Neuronal stem cell (in vitro differentiated cells): Measurements from ENCODE around the gene GRIN2A.

Source experiments
- DNase-seq: peaks from one replicate; pipeline ENCODE4 v3.0.0-alpha.2; 2013; ENCODE audit warnings: low spot score
- H2AFZ ChIP-seq: one replicate; pipeline ENCODE4 v1.6.1; 2013; ENCODE audit warnings: mild to moderate bottlenecking, low read length, inconsistent platforms
- H2AK5ac ChIP-seq: 2 replicates; pipeline ENCODE4 v1.6.1; 2013; ENCODE audit warnings: low read depth, mild to moderate bottlenecking, inconsistent platforms, low read length, moderate library complexity, mixed read lengths
- H2BK120ac ChIP-seq: 2 replicates; pipeline ENCODE4 v1.6.1; 2013; ENCODE audit warnings: low read depth, mild to moderate bottlenecking, inconsistent platforms, low read length, moderate library complexity, mixed read lengths
- H2BK12ac ChIP-seq: one replicate; pipeline ENCODE4 v1.6.1; 2013; ENCODE audit warnings: low read length, inconsistent platforms
- H2BK15ac ChIP-seq: 2 replicates; pipeline ENCODE4 v1.6.1; 2013; ENCODE audit warnings: mild to moderate bottlenecking, low read length, inconsistent platforms, mixed read lengths
- H2BK5ac ChIP-seq: one replicate; pipeline ENCODE4 v1.6.1; 2013; ENCODE audit warnings: inconsistent platforms, mild to moderate bottlenecking, low read length, moderate library complexity
- H3K14ac ChIP-seq: one replicate; pipeline ENCODE4 v1.6.1; 2013; ENCODE audit warnings: low read length, inconsistent platforms
- H3K18ac ChIP-seq: 2 replicates; pipeline ENCODE4 v1.6.1; 2013; ENCODE audit warnings: low read length, inconsistent platforms
- H3K23ac ChIP-seq: 2 replicates; pipeline ENCODE4 v1.6.1; 2013; ENCODE audit warnings: low read depth, mild to moderate bottlenecking, mixed read lengths, low read length, inconsistent platforms; ENCODE audit not compliant: poor library complexity
- H3K27ac ChIP-seq: replicated peaks from 3 replicates; pipeline ENCODE4 v1.5.1; 2013; ENCODE audit warnings: low read length, inconsistent platforms
- H3K27me3 ChIP-seq, 3 experiments: 2 replicates each; pipeline ENCODE4 v1.6.1; 2013; ENCODE audit warnings: low read length in 3 of 3, mild to moderate bottlenecking in 2 of 3, inconsistent platforms in 1 of 3, low read depth in 1 of 3, mixed read lengths in 1 of 3, moderate library complexity in 1 of 3; ENCODE audit not compliant: control insufficient read depth in 3 of 3, insufficient read depth in 3 of 3
- H3K36me3 ChIP-seq, 2 donors: replicated peaks in 1 of 2; 2 replicates each; pipeline ENCODE4 v1.6.1; 2013; ENCODE audit warnings: low read length in 2 of 2; ENCODE audit not compliant: control insufficient read depth in 2 of 2, insufficient read depth in 2 of 2
- H3K4ac ChIP-seq: 2 replicates; pipeline ENCODE4 v1.6.1; 2013; ENCODE audit warnings: inconsistent platforms, mild to moderate bottlenecking, low read length, moderate library complexity
- H3K4me1 ChIP-seq, 2 donors: 1 replicate in 1 of 2; 2 replicates in 1 of 2; pipeline ENCODE4 v1.6.1; 2013; ENCODE audit warnings: low read length in 2 of 2, low read depth in 1 of 2; ENCODE audit not compliant: control insufficient read depth in 2 of 2, insufficient read depth in 1 of 2
- H3K4me2 ChIP-seq: one replicate; pipeline ENCODE4 v1.6.1; 2013; ENCODE audit warnings: mild to moderate bottlenecking, low read length, inconsistent platforms; ENCODE audit not compliant: insufficient read depth, poor library complexity, severe bottlenecking
- H3K4me3 ChIP-seq, 2 donors: 2 replicates each; pipeline ENCODE4 v1.5.1; 2013; ENCODE audit warnings: low read length in 2 of 2, mild to moderate bottlenecking in 2 of 2, inconsistent platforms in 1 of 2, moderate library complexity in 1 of 2
- H3K79me1 ChIP-seq: one replicate; pipeline ENCODE4 v1.6.1; 2013; ENCODE audit warnings: low read depth, mild to moderate bottlenecking, inconsistent platforms, low read length, moderate library complexity
- H3K9ac ChIP-seq: one replicate; pipeline ENCODE4 v1.6.1; 2013; ENCODE audit warnings: mild to moderate bottlenecking, low read depth, low read length, inconsistent platforms; ENCODE audit not compliant: poor library complexity
- H3K9me3 ChIP-seq, 2 donors: replicated peaks in 1 of 2; 2 replicates each; pipeline versions ENCODE3 to v1.6.1; 2013; ENCODE audit warnings: low read length in 2 of 2, mild to moderate bottlenecking in 2 of 2, inconsistent platforms in 1 of 2, low read depth in 1 of 2, mixed read lengths in 1 of 2, moderate library complexity in 1 of 2; ENCODE audit not compliant: control insufficient read depth in 2 of 2, insufficient read depth in 1 of 2
- H4K8ac ChIP-seq: one replicate; pipeline ENCODE4 v1.6.1; 2013; ENCODE audit warnings: low read depth, mild to moderate bottlenecking, inconsistent platforms, low read length, moderate library complexity
- H4K91ac ChIP-seq: one replicate; pipeline ENCODE4 v1.6.1; 2013; ENCODE audit warnings: low read length, low read depth, mild to moderate bottlenecking, inconsistent platforms; ENCODE audit not compliant: poor library complexity
- WGBS, 2 donors: extraction: QIAGEN DNeasy Blood & Tissue Kit; methylation state at CpG; one replicate each; pipeline ENCODE4 v1.1.7; 2013; ENCODE audit warnings: missing lambda C conversion rate in 2 of 2, mixed read lengths in 1 of 2; ENCODE audit not compliant: insufficient read length in 2 of 2, insufficient replicate concordance in 1 of 2; ENCODE audit errors: extremely low coverage in 2 of 2; 5-methylcytosine and 5-hydroxymethylcytosine counted together

The GRIN2A gene

DNA sequence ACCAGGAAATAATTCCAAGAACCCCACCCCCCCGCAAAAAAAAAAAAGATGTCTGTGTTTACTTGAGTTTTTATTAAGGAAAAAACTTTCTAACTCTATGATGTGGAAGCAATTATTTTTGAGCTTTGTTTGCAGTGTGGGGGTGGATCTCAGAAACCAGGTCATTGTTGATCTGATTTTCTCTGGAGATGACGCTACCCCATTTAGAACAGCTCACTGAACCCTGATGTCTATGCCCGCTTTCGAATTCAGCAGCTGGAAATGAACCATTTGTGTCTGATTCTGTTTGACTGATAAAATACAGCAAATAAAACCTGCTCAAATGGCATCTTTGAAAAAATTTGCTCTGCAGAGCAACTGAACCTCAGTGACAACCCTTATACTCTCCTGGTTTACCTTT, 368.6 kb downstream of the GRIN2A start:
- Histone ChIP-seq H3K9ac (no peak overlapping the region), H3K23ac (no peak overlapping the region), H2BK120ac (no peak overlapping the region), H2BK15ac (no peak overlapping the region), H2BK12ac (no peak overlapping the region), H3K4me3 (no peak overlapping the region), H3K27ac (no peak overlapping the region), H3K4me1 (peaks cover 0 to 2% of the 10 kb centered on the region in 2 donors), H2BK5ac (no peak overlapping the region), H3K79me1 (no peaks in the 10 kb centered on the region), H3K4ac (no peak overlapping the region), H2AK5ac (no peak overlapping the region), H4K8ac (no peak overlapping the region), H3K4me2 (no peak overlapping the region), H2AFZ (no peak overlapping the region), H3K36me3 (no peaks in the 10 kb centered on the region), H3K14ac (no peak overlapping the region), H3K18ac (no peak overlapping the region), H4K91ac (no peak overlapping the region), H3K9me3 (no peaks in the 10 kb centered on the region), H3K27me3 (no peaks in the 10 kb centered on the region)
- DNase-seq = no peak
- WGBS, 2 donors = no CpG with 5 or more reads among the region's 4 CpGs

GRCh38 chr16:9808210-9808609, 374.0 kb downstream of the GRIN2A start:
- H3K14ac ChIP-seq = no peak overlapping the region
- H3K4me2 ChIP-seq = no peak overlapping the region
- no peak overlapping the region for H4K91ac ChIP-seq
- H3K79me1 ChIP-seq = no peaks in the 10 kb centered on the region
- H3K4me1 ChIP-seq = no peaks in the 10 kb centered on the region
- H2BK12ac ChIP-seq = no peak overlapping the region
- no peak overlapping the region for H2BK15ac ChIP-seq
- H3K4ac ChIP-seq = no peak overlapping the region
- no peaks in the 10 kb centered on the region for H3K9me3 ChIP-seq
- no peak overlapping the region for H3K4me3 ChIP-seq
- no peak overlapping the region for H3K23ac ChIP-seq
- no peak overlapping the region for H2AK5ac ChIP-seq
- H3K18ac ChIP-seq = no peak overlapping the region
- no peak overlapping the region for H2AFZ ChIP-seq
- WGBS, 2 donors = no CpG with 5 or more reads among the region's 5 CpGs
- H4K8ac ChIP-seq = no peak overlapping the region
- no peak overlapping the region for H2BK120ac ChIP-seq
- H3K27ac ChIP-seq = no peak overlapping the region
- no peak for DNase-seq
- no peaks in the 10 kb centered on the region for H3K27me3 ChIP-seq
- no peak overlapping the region for H2BK5ac ChIP-seq
- no peak overlapping the region for H3K9ac ChIP-seq
- no peaks in the 10 kb centered on the region for H3K36me3 ChIP-seq

DNA sequence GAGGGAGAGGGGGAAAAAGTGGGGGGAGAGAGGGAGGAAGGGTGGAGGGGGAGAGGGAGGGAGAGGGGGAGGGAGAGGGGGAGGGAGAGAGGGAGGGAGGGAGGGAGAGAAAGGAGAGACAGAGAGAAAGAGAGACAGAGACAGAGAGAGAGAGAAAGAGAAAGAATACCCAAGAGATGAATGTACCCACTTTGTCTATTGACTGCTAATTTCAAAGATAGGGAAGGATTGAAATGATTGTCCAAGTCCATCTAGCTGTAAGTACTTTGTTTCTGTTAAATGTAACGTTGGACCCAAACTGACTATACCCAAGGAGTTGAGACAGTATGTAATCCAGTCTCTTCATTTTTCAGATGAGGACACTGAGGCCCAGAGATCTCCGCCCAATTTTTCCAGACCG, 374.9 kb downstream of the GRIN2A start:
- Histone ChIP-seq H2AK5ac (no peak overlapping the region), H3K79me1 (no peaks in the 10 kb centered on the region), H3K4me1 (no peaks in the 10 kb centered on the region), H3K14ac (no peak overlapping the region), H4K8ac (no peak overlapping the region), H2AFZ (no peak overlapping the region), H2BK12ac (no peak overlapping the region), H2BK15ac (no peak overlapping the region), H3K9me3 (no peaks in the 10 kb centered on the region), H3K4me2 (no peak overlapping the region), H3K23ac (no peak overlapping the region), H3K27me3 (no peaks in the 10 kb centered on the region), H3K4ac (no peak overlapping the region), H3K4me3 (no peak overlapping the region), H4K91ac (no peak overlapping the region), H3K27ac (no peak overlapping the region), H3K18ac (no peak overlapping the region), H3K36me3 (no peaks in the 10 kb centered on the region), H2BK5ac (no peak overlapping the region), H3K9ac (no peak overlapping the region), H2BK120ac (no peak overlapping the region)
- no peak for DNase-seq
- whole genome bisulfite sequencing, 2 donors = no CpG with 5 or more reads among the region's 3 CpGs

- Histone ChIP-seq H3K23ac (no peak overlapping the region), H3K18ac (no peak overlapping the region), H3K4ac (no peak overlapping the region), H3K27me3 (no peaks in the 10 kb centered on the region), H4K91ac (no peak overlapping the region), H2BK15ac (no peak overlapping the region), H4K8ac (no peak overlapping the region), H3K4me3 (no peak overlapping the region), H2BK12ac (no peak overlapping the region), H3K27ac (no peak overlapping the region), H3K14ac (no peak overlapping the region), H3K9ac (no peak overlapping the region), H2BK5ac (no peak overlapping the region), H3K36me3 (no peaks in the 10 kb centered on the region), H3K9me3 (no peaks in the 10 kb centered on the region), H3K4me1 (no peaks in the 10 kb centered on the region), H3K4me2 (no peak overlapping the region), H2AK5ac (no peak overlapping the region), H3K79me1 (no peaks in the 10 kb centered on the region), H2BK120ac (no peak overlapping the region), H2AFZ (no peak overlapping the region)
- no peak for DNase-seq
- no CpG with 5 or more reads among the region's 2 CpGs for WGBS, 2 donors
Observed at GRCh38 chr16:9805109-9805508, 377.1 kb downstream of the GRIN2A start.
